GM18951 (cell line): ENCODE measurements around the gene NDUFB7.
"Not testable (repeated sequence)": the region's sequence is repeated elsewhere in the genome, so short reads cannot be mapped to it uniquely, and the experiment has no call there.

Experiments used
- POLR2A ChIP-seq: IDR thresholded peaks from 4 replicates; pipeline ENCODE4 v1.6.1; 2011; ENCODE audit warnings: mild to moderate bottlenecking; ENCODE audit not compliant: insufficient read length, insufficient read depth; ENCODE audit errors: extremely low read depth
- in situ Hi-C: fragments of 300-500 bp; cut with MboI; formaldehyde crosslinking; loops from one replicate; pipeline ENCODE4 v1.12.0; 2022; ENCODE audit warnings: low sequenced_read_pairs, mixed read lengths, inconsistent platforms; ENCODE audit not compliant: unreplicated experiment

NDUFB7 gene

GRCh38 chr19:14553042-14553938, 18.6 kb downstream of the NDUFB7 start:
- TF ChIP-seq POLR2A, result no peak
- in situ Hi-C loops, result no loop called here

DNA sequence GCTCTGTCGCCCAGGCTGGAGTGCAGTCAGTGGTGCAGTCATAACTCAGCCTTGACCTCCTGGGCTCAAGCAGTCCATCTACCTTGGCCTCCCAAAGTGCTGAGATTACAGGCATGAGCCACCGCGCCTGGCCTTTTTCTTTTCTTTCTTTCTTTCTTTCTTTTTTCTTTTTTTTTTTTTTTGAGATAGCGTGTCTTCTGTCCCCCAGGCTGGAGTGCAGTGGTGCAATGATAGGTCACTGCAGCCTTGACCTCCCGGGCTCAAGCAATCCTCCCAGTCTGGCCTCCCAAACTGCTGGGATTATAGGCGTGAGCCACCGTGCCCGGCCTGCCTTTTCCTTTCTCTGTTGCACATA, 19.9 kb downstream of the NDUFB7 start:
- in situ Hi-C loops, result not testable (repeated sequence)

DNA sequence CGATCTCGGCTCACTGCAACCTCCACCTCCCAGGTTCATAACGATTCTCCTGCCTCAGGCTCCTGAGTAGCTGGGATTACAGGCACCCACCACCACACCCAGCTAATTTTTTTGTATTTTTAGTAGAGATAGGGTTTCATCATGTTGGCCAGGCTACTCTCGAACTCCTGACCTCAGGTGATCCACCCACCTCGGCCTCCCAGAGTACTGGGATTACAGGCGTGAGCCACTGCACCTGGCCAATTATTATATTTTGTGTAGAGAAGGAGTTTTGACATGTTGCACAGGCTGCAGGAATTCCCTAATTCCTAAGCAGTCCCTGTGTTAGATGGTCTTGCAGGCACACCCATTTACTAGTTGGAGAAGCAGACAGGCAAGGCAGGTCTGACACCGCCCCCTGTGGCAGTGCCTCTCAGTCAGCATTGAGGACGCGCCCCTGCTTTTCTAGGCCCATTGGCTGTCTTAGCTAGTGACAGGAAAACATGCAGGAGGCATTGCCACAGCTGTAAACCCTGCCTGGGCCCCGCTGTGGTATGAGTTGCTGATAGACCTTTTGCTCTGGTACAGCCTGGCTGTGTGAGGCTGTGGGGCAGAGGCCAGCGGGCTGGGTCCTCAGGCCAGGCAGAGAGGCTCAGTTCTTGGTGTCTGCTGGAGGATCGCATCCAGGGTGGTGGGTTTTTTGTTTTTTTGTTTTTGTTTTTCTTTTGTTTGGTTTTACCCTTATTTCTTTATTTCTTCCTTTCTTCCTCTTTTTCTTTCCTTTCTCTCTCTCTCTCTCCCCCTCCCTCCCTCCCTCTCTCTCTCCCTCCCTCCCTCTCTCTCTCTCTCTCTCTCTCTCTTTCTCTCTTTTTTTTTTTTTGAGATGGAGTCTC, 20.5 kb downstream of the NDUFB7 start:
- in situ Hi-C loops, result not testable (repeated sequence)

GRCh38 chr19:14550201-14550754, 21.6 kb downstream of the NDUFB7 start:
- TF ChIP-seq POLR2A, result no peak
- in situ Hi-C loops, result no loop called here

GRCh38 chr19:14545716-14546082, 26.2 kb downstream of the NDUFB7 start:
- in situ Hi-C loops, result no loop called here

GRCh38 chr19:14544977-14545715, 26.7 kb downstream of the NDUFB7 start:
- in situ Hi-C loops, result no loop called here
- TF ChIP-seq POLR2A, result no peak

More at GRCh38 chr19:14545716-14546082, 26.2 kb downstream of the NDUFB7 start:
- TF ChIP-seq POLR2A, result no peak

DNA sequence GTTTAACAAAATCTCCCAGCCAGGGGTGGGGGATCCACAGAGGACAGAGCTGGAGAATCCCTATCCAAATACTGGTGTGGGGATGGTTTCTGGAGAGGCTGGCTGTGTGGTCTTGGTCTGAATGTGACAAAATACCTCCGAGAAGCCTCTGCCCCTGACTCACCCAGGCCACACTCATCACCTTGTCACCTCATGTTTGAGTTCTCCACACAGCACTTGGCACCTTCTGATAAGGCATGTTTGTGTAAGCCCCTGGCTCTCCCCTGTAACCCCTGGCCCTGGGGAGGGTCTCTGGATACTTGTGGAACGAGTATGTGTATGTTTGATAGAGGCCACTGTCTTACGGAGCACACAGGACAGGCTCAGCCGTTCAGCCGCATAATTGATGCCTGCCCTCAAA, 27.8 kb downstream of the NDUFB7 start:
- in situ Hi-C loops, result no loop called here
- no peak for TF ChIP-seq POLR2A

GRCh38 chr19:14542711-14543328, 29.0 kb downstream of the NDUFB7 start:
- TF ChIP-seq POLR2A, result no peak
- in situ Hi-C loops, result no loop called here

- in situ Hi-C loops, result not testable (repeated sequence)
Measured at GRCh38 chr19:14541979-14542378, 29.9 kb downstream of the NDUFB7 start.

- no peak for TF ChIP-seq POLR2A
- in situ Hi-C loops, result no loop called here
Measured at GRCh38 chr19:14540741-14541525, 30.9 kb downstream of the NDUFB7 start.

- TF ChIP-seq POLR2A, result no peak
- in situ Hi-C loops, result no loop called here
Measured at GRCh38 chr19:14536926-14537692, 34.8 kb downstream of the NDUFB7 start.
